GM18498 (cell line): ENCODE measurements around the gene SPATA12.

ENCODE experiments used
- ATAC-seq: cut with Tn5 transposase; IDR thresholded peaks from one replicate; pipeline ENCODE4 v1.9.1; 2021; ENCODE audit warnings: mild to moderate bottlenecking, moderate library complexity; ENCODE audit not compliant: unreplicated experiment

Gene SPATA12

DNA sequence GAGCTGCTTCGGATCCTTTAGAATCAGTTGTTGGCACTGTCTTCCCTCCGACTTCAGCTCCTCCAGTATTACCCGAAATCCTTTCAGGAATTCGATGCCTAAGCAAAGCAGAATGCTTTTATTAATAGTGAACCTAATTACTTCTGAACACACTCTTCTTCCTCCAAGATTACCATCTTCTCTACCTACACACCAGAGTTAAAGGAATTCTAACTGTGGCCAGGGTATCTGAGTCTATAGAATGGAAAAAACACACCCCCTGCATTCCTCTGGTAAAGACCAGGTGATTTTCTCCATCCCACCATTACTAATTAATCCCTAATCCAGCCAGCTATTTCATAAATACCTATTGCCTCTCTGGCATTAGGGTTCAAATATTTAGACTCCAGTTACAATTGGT lies 49.8 kb downstream of the SPATA12 start:
- ATAC-seq = no peak

DNA sequence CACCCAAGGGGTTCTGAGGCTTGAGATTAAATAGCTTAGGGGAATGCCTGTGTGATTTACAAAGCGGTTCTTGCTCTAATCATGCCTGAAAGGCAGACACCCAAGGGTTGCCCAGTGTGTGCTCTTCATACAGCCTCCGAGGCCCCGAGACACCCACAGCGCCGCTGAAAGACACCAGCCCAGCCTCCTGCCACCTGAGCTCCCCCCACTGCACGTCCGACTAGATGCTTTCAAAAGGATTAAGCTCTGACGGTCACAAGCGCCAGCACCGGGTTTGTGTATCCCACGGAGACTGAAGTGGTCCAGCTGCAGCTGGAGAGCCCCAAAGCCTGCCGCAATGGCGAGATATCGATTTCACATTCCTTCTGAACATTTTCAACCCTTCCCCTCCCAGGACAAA lies 50.3 kb downstream of the SPATA12 start:
- no peak for ATAC-seq

DNA sequence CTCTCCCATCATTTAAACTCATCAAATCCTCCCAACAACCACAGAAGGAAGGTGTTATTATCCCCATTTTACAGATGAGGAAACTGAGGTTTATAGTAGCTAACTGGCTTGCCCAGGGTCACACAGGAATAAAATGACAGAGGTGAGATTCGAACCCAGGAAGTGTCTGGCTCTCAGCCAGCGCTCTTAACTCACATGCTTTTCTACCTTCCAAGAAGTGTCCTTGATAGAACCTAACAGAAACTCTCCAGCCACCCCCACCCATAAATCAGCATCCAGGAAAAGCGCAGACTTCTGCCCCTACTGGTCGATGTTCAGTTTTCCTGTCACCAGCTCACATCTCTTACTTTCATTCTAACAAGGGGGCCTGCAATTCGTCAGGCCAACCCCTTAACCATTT lies 51.7 kb downstream of the SPATA12 start:
- no peak for ATAC-seq

DNA sequence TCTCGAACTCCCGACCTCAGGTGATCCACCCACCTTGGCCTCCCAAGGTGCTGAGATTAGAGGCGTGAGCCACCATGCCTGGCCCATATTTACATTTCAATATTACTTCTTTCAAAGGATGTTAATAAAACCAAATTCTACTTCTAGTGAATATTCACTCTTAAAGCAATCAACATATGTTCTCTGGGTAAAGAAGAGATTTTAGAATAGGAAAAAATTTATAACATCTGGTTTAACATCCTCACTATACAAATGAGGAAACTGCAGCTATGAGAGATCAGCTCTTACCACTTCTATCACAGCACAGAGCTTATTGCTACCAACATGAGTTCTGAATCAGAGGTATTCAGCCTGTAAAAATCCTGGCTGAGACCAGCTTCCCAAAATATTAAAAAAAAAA lies 56.0 kb downstream of the SPATA12 start:
- no peak for ATAC-seq

DNA sequence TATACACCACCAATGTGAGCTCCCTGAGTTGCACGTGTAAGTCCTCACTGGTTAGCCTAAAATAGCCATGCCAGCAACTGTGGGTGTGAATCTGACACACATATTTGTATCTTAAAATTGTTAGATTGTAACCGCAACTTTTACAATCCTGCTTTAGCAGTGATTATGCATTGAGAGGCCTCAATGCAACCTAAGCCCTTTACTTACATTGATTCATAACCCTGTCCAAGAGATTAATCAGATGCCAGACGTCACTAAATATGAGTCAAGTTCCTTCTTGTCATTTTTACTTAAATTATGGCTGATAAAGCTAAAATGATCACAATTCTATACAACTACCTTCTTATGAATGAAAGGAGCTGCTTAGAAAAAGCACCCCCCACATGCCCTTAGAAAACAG lies 57.8 kb downstream of the SPATA12 start:
- no peak for ATAC-seq

DNA sequence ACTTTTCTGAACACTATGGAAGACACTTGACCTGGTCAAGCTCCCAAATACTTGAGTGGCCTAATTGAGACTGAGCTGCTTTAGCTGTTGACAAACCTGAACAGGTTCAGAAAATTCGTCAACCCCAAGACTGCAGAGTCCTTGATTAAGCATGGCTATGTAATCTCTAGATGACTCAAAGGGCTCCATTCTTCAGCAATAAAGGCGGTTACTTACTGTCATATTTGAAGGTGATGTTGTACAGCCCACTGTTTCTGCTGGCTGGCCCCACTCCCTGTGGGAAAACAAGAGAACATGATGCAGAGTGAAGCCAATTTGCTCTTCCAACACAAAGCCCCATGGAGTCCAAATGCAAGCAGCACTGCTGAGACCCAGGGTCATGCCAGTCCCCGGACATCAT lies 59.6 kb downstream of the SPATA12 start:
- ATAC-seq = no peak

DNA sequence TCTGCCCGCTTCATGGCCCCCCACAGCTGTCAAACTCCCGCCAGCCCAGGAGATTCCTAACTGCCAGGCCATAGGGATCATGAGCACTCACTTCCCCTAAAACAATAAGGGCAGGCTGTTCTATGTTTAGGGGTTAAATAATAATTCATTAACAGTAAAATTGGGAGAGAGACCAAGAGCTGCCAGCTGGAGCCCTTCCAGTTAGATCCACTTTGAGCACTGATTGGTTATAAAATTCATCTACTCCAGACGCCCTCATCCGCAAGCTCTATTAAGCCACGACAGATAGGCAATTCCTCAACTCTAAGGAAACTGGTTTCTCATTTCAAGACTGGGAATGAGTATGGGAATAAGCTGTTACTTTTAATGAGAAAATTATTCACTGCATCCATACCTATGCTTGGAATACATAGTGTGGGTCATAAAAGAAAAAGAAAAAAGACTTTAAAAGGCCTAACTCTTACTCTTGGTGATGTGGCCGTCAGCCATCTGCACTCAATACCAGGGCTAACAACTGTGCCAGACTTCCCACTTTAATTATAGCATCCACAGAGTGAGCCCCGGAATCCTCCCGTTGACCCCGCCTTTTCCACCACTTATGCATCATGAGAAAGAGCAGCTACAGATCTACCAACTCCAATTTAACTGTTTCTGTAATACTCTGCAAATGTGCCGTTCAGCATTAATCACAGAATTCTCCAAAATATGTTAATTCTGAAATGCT lies 60.1 kb downstream of the SPATA12 start:
- ATAC-seq = no peak
